ENCODE measurements around the gene FLCN.

FLCN gene

GRCh38 chr17:17164676-17165075, 72.3 kb downstream of the FLCN start:
- ATAC-seq (no peak), DNase-seq (no peak)
- H3K4me3 Mint-ChIP-seq: no peak overlapping the region
- H3K27me3 Mint-ChIP-seq: no peaks in the 10 kb centered on the region
- H3K4me1 Mint-ChIP-seq: peaks cover 2% of the 10 kb centered on the region
- peaks cover 16% of the 10 kb centered on the region for H3K36me3 Mint-ChIP-seq (ENCODE audit: low read depth)
- H3K27ac Mint-ChIP-seq: no peak overlapping the region
- no peaks in the 10 kb centered on the region for H3K9me3 Mint-ChIP-seq

- no peak overlapping the region for H3K4me3 Mint-ChIP-seq
- DNase-seq (no peak), ATAC-seq (no peak)
- no peaks in the 10 kb centered on the region for H3K9me3 Mint-ChIP-seq
- peaks cover 21% of the 10 kb centered on the region for H3K36me3 Mint-ChIP-seq (ENCODE audit: low read depth)
- H3K4me1 Mint-ChIP-seq: peaks cover 1% of the 10 kb centered on the region
- H3K27ac Mint-ChIP-seq: no peak overlapping the region
- H3K27me3 Mint-ChIP-seq: no peaks in the 10 kb centered on the region
Measured at GRCh38 chr17:17164156-17164555, 72.8 kb downstream of the FLCN start.

All from activated naive CD8-positive, alpha-beta T cell treated with anti-CD3 and anti-CD28 coated beads, Interleukin-2, amount 50 U/mL, for 24 hours (primary cell).